DND-41 (cell line): ENCODE measurements around the gene PRAME.

Experiments
- EZH2 ChIP-seq: IDR thresholded peaks from 3 replicates; pipeline ENCODE4 v1.6.1; 2012; ENCODE audit warnings: borderline replicate concordance, low read depth, mild to moderate bottlenecking, moderate library complexity, low read length, inconsistent platforms; ENCODE audit not compliant: severe bottlenecking
- TF ChIP-seq, protein P1 (sequence below): IDR thresholded peaks from 2 replicates; pipeline ENCODE4 v1.5.1; 2012; ENCODE audit warnings: borderline replicate concordance, low read length, moderate library complexity, mild to moderate bottlenecking; ENCODE audit not compliant: poor library complexity, severe bottlenecking; ENCODE audit errors: extremely low read depth

DNA sequence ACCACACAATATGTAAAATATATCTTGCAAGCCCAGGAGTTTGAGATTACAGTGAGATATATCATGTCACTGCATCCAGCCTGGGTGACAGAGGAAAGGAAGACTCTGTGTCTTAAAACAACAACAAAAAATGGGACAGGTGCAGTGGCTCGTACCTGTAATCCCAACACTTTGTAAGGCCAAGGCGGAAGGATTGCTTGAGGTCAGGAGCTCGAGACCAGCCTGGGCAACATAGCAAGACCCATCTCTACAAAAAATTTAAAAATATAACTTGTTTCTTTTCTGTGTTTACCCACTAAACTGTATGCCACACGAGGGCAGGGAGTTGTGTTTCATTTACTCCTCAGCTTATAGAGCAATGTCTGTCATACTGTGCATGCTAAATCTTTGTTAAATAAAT lies 42.1 kb downstream of the PRAME start:
- TF ChIP-seq, protein P1, sequence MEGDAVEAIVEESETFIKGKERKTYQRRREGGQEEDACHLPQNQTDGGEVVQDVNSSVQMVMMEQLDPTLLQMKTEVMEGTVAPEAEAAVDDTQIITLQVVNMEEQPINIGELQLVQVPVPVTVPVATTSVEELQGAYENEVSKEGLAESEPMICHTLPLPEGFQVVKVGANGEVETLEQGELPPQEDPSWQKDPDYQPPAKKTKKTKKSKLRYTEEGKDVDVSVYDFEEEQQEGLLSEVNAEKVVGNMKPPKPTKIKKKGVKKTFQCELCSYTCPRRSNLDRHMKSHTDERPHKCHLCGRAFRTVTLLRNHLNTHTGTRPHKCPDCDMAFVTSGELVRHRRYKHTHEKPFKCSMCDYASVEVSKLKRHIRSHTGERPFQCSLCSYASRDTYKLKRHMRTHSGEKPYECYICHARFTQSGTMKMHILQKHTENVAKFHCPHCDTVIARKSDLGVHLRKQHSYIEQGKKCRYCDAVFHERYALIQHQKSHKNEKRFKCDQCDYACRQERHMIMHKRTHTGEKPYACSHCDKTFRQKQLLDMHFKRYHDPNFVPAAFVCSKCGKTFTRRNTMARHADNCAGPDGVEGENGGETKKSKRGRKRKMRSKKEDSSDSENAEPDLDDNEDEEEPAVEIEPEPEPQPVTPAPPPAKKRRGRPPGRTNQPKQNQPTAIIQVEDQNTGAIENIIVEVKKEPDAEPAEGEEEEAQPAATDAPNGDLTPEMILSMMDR = no peak
- TF ChIP-seq EZH2 = no peak
